ENCODE data around the gene CCDC63.

GRCh38 chr12:110940296-110940695, 93.5 kb downstream of the CCDC63 start:
- TF ChIP-seq CTCF (conservative IDR thresholded peaks at IDR 0.05) (no peak), ZFX (IDR thresholded peaks at IDR 0.05) (no peak)

Measured in C4-2B (cell line).